ENCODE results near the gene SCNN1G. TPM values are rescaled to one million over a fixed set of nuclear protein-coding genes. Genes with fewer than 3 reads are reported as not detected.
A peak's percentile ranks its signal among the peaks of the same experiment; 100 is the strongest.

The SCNN1G gene
- total and polyA plus RNA-seq, 2 of the 13 experiments (the other 11 are each of a cell fraction or from before 2014, with no cell fraction given): not detected

DNA sequence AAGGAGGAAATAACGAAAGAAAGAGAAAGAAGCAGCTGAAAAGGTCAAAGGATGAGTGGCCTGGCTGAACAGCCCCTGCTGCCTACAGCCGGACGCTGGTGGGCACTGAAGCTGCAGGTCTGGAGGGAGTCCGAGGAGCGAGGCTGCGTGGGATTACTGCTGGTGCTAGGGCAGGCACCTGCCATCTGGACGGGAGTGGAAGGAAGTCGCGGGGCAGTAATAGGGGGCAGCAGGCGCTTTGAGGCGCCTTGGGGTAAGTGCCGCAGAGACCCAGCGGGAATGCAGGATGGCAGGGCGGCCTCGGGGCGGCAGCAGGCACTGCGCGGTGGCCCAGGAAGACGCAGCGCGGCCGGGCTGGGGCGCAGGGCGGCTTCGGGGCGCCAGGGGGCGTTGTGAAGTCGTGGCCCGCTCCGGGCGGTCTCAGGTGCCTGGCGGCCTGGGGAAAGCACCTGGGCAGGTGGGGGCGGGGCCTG is 303 bp upstream of the SCNN1G start (continued):
- TF ChIP-seq, protein P1, sequence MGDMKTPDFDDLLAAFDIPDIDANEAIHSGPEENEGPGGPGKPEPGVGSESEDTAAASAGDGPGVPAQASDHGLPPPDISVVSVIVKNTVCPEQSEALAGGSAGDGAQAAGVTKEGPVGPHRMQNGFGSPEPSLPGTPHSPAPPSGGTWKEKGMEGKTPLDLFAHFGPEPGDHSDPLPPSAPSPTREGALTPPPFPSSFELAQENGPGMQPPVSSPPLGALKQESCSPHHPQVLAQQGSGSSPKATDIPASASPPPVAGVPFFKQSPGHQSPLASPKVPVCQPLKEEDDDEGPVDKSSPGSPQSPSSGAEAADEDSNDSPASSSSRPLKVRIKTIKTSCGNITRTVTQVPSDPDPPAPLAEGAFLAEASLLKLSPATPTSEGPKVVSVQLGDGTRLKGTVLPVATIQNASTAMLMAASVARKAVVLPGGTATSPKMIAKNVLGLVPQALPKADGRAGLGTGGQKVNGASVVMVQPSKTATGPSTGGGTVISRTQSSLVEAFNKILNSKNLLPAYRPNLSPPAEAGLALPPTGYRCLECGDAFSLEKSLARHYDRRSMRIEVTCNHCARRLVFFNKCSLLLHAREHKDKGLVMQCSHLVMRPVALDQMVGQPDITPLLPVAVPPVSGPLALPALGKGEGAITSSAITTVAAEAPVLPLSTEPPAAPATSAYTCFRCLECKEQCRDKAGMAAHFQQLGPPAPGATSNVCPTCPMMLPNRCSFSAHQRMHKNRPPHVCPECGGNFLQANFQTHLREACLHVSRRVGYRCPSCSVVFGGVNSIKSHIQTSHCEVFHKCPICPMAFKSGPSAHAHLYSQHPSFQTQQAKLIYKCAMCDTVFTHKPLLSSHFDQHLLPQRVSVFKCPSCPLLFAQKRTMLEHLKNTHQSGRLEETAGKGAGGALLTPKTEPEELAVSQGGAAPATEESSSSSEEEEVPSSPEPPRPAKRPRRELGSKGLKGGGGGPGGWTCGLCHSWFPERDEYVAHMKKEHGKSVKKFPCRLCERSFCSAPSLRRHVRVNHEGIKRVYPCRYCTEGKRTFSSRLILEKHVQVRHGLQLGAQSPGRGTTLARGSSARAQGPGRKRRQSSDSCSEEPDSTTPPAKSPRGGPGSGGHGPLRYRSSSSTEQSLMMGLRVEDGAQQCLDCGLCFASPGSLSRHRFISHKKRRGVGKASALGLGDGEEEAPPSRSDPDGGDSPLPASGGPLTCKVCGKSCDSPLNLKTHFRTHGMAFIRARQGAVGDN (CRISPR knock-in tag; IDR thresholded peaks at IDR 0.05): peak; percentile 68
- TF ChIP-seq TBL1XR1 (IDR thresholded peaks at IDR 0.05; ENCODE audit: borderline replicate concordance, low read length, partially characterized antibody) (no peak), RAD21 (CRISPR knock-in tag; IDR thresholded peaks at IDR 0.05) (peak; percentile 100), ZSCAN21 (CRISPR knock-in tag; IDR thresholded peaks at IDR 0.05; ENCODE audit: borderline replicate concordance) (peak; percentile 81; the same call in 1 of the 2 replicates), ZNF557 (CRISPR knock-in tag; IDR thresholded peaks at IDR 0.05) (no peak), ATF7 (IDR thresholded peaks at IDR 0.05) (no peak), ATF7 (CRISPR knock-in tag; IDR thresholded peaks at IDR 0.05) (no peak), RNF2 (conservative IDR thresholded peaks at IDR 0.05; ENCODE audit: low read depth) (peak; percentile 83), PRMT3 (CRISPR knock-in tag; IDR thresholded peaks at IDR 0.05; ENCODE audit: borderline replicate concordance, low read depth) (no peak), TMF1 (CRISPR knock-in tag; IDR thresholded peaks at IDR 0.05; ENCODE audit: low read depth) (no peak), ZNF720 (CRISPR knock-in tag; IDR thresholded peaks at IDR 0.05) (no peak), HNRNPL (IDR thresholded peaks at IDR 0.05; ENCODE audit: low read depth, low read length) (0 out of 2 replicates have a peak, but pooled peaks have one; percentile 40), RFX1 (IDR thresholded peaks at IDR 0.05) (no peak), ZSCAN31 (CRISPR knock-in tag; IDR thresholded peaks at IDR 0.05; ENCODE audit: low read depth) (peak; percentile 95), EEA1 (CRISPR knock-in tag; IDR thresholded peaks at IDR 0.05; ENCODE audit: borderline replicate concordance) (no peak; the same call in none of the 2 replicates), IKZF1 (IDR thresholded peaks at IDR 0.05) (no peak), ZNF207 (IDR thresholded peaks at IDR 0.05; ENCODE audit: borderline replicate concordance) (no peak), ARNT2 (CRISPR knock-in tag; IDR thresholded peaks at IDR 0.05; ENCODE audit: low read depth) (0 out of 2 replicates have a peak, but pooled peaks have one; percentile 29), NONO (IDR thresholded peaks at IDR 0.05) (no peak), NONO (CRISPR knock-in tag; conservative IDR thresholded peaks at IDR 0.05) (peak; percentile 86), GZF1 (CRISPR knock-in tag; IDR thresholded peaks at IDR 0.05) (no peak), NFE2L1 (CRISPR knock-in tag; IDR thresholded peaks at IDR 0.05; ENCODE audit: borderline replicate concordance) (no peak)
- TF ChIP-seq, protein P2, sequence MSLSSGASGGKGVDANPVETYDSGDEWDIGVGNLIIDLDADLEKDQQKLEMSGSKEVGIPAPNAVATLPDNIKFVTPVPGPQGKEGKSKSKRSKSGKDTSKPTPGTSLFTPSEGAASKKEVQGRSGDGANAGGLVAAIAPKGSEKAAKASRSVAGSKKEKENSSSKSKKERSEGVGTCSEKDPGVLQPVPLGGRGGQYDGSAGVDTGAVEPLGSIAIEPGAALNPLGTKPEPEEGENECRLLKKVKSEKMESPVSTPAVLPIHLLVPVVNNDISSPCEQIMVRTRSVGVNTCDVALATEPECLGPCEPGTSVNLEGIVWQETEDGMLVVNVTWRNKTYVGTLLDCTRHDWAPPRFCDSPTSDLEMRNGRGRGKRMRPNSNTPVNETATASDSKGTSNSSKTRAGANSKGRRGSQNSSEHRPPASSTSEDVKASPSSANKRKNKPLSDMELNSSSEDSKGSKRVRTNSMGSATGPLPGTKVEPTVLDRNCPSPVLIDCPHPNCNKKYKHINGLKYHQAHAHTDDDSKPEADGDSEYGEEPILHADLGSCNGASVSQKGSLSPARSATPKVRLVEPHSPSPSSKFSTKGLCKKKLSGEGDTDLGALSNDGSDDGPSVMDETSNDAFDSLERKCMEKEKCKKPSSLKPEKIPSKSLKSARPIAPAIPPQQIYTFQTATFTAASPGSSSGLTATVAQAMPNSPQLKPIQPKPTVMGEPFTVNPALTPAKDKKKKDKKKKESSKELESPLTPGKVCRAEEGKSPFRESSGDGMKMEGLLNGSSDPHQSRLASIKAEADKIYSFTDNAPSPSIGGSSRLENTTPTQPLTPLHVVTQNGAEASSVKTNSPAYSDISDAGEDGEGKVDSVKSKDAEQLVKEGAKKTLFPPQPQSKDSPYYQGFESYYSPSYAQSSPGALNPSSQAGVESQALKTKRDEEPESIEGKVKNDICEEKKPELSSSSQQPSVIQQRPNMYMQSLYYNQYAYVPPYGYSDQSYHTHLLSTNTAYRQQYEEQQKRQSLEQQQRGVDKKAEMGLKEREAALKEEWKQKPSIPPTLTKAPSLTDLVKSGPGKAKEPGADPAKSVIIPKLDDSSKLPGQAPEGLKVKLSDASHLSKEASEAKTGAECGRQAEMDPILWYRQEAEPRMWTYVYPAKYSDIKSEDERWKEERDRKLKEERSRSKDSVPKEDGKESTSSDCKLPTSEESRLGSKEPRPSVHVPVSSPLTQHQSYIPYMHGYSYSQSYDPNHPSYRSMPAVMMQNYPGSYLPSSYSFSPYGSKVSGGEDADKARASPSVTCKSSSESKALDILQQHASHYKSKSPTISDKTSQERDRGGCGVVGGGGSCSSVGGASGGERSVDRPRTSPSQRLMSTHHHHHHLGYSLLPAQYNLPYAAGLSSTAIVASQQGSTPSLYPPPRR (CRISPR knock-in tag; IDR thresholded peaks at IDR 0.05; ENCODE audit: borderline replicate concordance): peak; percentile 63; the same call in 1 of the 2 replicates

Data from HepG2 (cell line).